ENCODE results near the gene LRP1.

LRP1 gene

DNA sequence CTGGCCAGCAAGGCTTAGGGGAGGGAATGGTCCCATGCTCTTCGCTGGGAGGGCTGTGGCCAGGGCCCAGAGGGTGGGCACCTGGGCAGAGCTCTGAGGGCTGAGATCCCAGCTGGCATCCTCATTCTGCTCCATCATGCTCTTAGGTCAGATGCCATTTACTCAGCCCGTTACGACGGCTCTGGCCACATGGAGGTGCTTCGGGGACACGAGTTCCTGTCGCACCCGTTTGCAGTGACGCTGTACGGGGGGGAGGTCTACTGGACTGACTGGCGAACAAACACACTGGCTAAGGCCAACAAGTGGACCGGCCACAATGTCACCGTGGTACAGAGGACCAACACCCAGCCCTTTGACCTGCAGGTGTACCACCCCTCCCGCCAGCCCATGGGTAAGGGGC, 49.9 kb downstream of the LRP1 start:
- DNase-seq: no peak

GRCh38 chr12:57179331-57180086, 51.2 kb downstream of the LRP1 start:
- DNase-seq: no peak

DNA sequence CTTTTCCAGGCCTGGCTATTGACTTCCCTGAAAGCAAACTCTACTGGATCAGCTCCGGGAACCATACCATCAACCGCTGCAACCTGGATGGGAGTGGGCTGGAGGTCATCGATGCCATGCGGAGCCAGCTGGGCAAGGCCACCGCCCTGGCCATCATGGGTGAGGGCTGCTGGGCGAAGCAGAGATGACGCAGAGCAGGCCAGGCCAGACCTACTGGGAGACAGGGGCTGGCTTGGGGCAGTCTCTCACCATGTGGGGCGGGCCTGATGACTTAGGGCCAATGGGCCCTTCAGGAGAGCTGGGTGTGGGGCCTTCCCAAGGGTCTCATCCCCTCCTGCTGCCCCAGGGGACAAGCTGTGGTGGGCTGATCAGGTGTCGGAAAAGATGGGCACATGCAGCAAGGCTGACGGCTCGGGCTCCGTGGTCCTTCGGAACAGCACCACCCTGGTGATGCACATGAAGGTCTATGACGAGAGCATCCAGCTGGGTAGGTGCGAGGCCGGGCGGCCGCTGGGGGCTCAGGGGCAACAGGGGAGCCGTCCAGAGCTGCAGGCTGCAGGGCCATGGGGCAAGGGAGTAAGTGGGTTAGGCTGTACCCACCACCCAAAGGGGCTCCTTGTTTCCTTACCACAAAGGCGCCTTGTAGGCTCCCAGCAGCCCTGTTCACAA, 52.2 kb downstream of the LRP1 start:
- no peak for DNase-seq

DNA sequence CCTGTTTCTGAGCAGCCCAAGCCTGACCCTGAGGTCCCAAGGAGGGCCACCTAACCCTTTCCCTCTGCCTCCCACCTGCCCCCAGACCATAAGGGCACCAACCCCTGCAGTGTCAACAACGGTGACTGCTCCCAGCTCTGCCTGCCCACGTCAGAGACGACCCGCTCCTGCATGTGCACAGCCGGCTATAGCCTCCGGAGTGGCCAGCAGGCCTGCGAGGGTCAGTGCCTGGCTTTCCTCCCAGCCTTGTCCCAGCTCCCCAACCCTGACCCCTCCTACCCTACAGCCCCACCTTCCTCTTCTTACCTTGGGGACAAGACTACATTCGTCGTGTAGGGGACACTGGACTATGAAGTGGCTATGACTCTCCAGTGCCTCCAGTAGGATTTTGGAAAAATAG, 52.8 kb downstream of the LRP1 start:
- DNase-seq: no peak

DNA sequence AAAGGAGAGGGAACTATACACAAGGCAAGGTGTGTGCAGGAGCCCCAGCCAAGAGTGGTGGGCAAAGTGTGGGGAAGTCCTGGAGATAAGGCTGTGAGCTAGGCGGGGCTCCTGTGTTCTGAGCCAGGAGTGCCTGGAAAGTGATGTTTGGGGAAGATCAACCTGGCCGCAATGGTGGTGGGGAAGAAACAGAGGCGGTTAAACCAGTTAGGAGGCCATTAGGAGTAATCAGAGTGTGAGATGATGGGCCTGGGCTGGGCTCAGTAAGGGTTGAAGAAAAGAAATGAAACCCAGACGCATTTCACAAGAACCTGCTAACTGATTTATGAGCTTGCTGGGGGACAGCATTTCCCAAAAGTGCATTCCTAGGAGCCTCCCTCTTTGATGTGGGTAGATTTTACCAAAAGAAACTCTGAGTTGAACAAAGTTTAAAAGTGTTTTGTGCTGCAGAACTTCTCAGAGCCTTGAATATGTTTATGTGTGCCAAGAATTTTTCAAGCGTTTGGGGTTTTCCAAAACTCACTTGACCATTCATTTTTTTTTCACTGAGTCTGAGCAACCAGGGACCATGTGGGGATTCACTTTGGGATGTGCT, 53.4 kb downstream of the LRP1 start:
- peak; percentile 71 for DNase-seq

DNA sequence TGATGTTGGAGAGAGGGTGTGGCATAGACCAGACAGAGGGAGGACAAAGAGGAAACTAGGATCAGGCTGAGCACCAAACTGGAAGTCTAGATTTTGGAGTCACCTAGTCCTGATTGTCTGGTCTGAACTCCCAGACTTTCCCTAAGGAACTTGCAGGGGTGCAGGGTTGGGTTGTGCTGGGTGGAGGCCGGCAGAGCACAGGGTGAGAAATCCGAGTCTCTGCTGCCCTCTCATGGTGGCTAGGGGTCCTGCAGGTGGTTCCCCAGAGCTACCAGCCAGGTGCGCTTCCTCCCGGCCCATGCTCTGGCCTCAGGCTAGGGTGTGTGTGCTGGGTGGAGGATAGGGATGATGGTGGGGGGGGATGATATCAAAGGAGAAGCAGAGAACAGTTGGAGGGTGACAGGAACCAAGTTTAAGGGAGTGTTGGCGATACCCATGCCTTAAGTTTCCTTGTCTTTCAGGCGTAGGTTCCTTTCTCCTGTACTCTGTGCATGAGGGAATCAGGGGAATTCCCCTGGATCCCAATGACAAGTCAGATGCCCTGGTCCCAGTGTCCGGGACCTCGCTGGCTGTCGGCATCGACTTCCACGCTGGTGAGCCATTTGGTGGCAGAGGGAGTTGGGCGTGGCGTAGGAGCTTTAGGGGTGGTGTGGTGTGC, 54.8 kb downstream of the LRP1 start:
- DNase-seq: peak; percentile 64

- DNase-seq: no peak
These were observed 55.8 kb downstream of the LRP1 start for GRCh38 chr12:57183939-57184725.

GRCh38 chr12:57185403-57185802, 57.1 kb downstream of the LRP1 start:
- no peak for DNase-seq

DNA sequence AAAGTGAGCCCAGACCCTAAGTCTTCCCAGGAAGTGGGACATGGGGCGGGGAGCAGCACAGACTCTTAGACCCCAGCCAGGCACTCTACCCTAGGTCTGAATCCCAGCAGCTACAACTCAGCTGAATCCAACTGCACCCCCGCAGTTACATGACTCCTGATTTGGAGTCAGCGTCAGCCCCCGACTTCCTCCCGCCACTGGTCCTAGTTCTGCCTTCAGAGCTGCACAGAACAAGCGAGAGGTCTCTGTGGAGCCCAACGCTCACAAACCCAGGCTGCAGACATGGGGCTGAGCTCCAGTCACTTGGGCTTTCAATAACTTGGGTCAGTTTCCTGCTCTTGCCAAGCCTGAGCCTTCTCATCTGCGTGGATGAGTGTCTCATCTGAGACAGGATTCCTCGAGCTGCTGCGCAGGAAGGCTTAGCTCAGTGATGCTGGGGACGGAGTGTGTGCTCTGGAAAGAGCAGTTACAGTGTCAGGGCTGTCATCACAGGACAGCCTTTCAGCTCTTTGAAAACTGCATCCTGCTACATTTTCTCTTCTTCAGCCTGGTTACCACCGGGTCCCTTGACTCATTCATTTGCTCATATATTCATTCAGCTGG, 57.7 kb downstream of the LRP1 start:
- DNase-seq: no peak

- no peak for DNase-seq
These were observed 59.2 kb downstream of the LRP1 start for GRCh38 chr12:57187222-57188089.

- no peak for DNase-seq
These were observed 59.8 kb downstream of the LRP1 start for GRCh38 chr12:57188090-57188425.

DNA sequence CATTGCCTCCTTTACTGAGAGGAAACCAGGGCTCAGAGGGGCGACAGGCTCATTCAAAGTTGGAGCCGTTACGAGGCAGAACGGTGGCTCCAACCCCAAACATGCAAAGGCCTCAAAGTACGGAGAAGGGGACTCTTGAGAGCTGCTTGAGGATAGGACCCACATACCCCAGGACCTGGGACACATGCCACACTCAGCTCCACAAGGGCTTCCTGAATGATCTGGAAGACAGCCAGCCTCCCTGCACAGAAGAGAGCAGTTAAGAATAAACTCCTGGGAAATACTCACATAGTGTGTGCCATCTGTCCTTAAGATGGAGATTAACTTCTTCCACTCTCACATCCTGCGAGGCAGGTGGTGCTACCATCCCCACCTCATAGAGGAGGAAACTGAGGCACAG, 61.8 kb downstream of the LRP1 start:
- DNase-seq: peak; percentile 34

GRCh38 chr12:57190821-57191220, 62.5 kb downstream of the LRP1 start:
- DNase-seq: no peak

- no peak for DNase-seq
These were observed 63.1 kb downstream of the LRP1 start for GRCh38 chr12:57191410-57191809.

- DNase-seq: no peak
These were observed 64.6 kb downstream of the LRP1 start for GRCh38 chr12:57192920-57193319.

DNA sequence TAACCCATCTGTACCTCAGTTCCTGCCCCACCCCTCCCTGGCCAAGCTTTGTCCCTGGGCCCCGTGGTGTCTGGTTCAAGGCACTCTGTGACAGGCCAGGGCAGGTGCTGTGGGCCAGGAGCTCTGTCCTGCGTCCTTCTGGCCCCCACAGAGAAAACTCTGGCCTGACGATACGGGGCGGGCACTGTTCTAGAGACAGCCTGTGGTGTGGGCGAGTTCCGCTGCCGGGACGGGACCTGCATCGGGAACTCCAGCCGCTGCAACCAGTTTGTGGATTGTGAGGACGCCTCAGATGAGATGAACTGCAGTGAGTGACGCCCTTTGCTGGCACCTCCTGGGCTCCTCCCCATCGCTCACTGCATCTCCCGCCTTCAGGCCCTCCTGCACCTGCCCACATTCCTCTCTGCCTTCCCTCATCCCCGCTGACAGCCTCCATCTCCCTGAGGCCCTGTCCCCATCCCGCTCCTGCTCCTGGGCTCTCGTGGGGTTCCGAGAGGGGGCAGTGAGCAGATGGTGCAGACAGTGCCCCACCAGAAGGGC, 65.5 kb downstream of the LRP1 start:
- DNase-seq: no peak

DNA sequence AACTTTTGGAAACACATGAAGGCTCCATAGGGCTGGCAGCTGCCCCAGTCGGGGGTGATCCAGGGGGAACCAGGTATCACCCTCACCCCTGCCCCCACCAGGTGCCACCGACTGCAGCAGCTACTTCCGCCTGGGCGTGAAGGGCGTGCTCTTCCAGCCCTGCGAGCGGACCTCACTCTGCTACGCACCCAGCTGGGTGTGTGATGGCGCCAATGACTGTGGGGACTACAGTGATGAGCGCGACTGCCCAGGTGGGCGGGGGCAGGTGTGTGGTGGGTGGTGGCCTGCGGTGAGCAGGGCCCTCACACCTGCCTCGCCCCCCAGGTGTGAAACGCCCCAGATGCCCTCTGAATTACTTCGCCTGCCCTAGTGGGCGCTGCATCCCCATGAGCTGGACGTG, 66.0 kb downstream of the LRP1 start:
- DNase-seq: no peak

DNA sequence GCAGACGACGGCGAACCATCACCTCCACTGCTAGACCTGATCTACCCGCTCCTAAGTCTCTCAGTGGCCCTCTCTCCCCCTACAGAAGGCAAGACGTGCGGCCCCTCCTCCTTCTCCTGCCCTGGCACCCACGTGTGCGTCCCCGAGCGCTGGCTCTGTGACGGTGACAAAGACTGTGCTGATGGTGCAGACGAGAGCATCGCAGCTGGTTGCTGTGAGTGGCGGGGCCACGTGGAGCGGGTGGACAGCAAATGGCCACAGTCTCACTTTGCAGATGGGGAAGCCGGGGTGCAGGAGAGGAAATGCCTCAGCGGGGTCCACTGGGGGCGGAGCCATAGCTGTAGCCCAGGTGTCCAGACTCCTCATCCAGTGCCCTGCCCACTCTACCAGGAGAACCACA, 66.9 kb downstream of the LRP1 start:
- DNase-seq: no peak

DNA sequence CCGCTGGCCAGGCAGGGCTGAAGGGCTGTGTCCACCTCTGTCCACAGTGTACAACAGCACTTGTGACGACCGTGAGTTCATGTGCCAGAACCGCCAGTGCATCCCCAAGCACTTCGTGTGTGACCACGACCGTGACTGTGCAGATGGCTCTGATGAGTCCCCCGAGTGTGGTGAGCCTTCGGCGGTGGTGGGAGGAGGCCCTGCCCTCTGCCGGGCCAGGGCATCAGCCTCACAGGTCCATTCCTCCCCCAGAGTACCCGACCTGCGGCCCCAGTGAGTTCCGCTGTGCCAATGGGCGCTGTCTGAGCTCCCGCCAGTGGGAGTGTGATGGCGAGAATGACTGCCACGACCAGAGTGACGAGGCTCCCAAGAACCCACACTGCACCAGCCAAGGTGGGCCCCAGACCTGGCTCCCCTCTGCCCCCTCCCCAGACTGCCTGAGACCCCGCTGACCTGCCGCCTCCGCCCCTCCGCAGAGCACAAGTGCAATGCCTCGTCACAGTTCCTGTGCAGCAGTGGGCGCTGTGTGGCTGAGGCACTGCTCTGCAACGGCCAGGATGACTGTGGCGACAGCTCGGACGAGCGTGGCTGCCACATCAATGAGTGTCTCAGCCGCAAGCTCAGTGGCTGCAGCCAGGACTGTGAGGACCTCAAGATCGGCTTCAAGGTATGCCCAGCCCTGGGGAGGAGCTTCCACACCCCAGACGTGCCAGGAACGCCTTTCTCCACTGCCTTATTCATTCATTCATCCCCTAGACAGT, 67.5 kb downstream of the LRP1 start:
- DNase-seq: no peak

DNA sequence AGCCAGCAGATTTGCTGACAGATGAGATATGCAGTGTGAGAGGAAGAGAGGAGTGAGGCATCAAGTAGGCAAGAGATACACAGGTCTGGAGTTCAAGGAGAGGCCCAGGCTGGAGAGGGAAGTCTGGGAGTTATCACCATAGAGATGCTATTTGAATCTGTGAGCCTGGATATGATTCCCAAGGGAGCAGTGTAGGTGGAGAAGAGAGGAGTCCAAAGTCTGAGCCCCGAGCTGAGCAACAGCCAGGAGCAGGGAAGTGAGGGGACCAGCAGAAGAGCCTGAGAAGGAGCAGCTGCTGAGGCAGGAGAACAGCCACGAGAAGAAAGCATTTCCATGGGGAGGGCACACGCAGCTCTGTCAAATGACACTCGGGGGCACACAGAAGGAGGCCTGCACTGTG, 68.2 kb downstream of the LRP1 start:
- no peak for DNase-seq

DNA sequence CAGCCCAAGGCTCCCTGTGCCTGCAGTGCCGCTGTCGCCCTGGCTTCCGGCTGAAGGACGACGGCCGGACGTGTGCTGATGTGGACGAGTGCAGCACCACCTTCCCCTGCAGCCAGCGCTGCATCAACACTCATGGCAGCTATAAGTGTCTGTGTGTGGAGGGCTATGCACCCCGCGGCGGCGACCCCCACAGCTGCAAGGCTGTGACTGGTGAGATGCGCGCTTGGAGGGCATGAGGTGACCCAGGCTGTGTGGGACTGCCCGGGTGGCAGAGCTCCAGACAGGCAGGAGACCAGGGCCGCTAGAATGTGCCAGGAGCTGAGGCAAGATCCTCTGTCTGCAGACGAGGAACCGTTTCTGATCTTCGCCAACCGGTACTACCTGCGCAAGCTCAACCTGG, 68.7 kb downstream of the LRP1 start:
- no peak for DNase-seq

Data from fibroblast of upper back skin (primary cell).